HL-60 (cell line): Measurements from ENCODE around the gene KIF20A.

Experiments
- CTCF ChIP-seq: IDR thresholded peaks from one replicate; pipeline ENCODE4 v1.5.1; 2011; ENCODE audit warnings: low read length, control low read depth, inconsistent platforms; ENCODE audit not compliant: insufficient read depth
- POLR2AphosphoS5 ChIP-seq: IDR thresholded peaks from 2 replicates; pipeline ENCODE4 v1.6.1; 2012; ENCODE audit warnings: low read depth
- REST ChIP-seq: IDR thresholded peaks from 2 replicates; pipeline ENCODE4 v1.6.1; 2012; ENCODE audit warnings: low read depth; ENCODE audit not compliant: insufficient replicate concordance

GRCh38 chr5:138141734-138142133, 37.2 kb upstream of the KIF20A start:
- TF ChIP-seq CTCF (no peak), POLR2AphosphoS5 (no peak), REST (no peak)
